Measurements from ENCODE around the gene UGT1A10. TPM values are rescaled to one million over a fixed set of nuclear protein-coding genes. Genes with fewer than 3 reads are reported as not detected.

The UGT1A10 gene
- total RNA-seq, 2 donors from 2014 or later: not detected

GRCh38 chr2:233817361-233817911 is 181.2 kb downstream of the UGT1A10 start:
- H3K4me1 Mint-ChIP-seq: peaks cover 10% of the 10 kb centered on the region
- H3K27ac Mint-ChIP-seq: no peak overlapping the region
- peaks cover 33% of the 10 kb centered on the region for H3K27me3 Mint-ChIP-seq
- no peaks in the 10 kb centered on the region for H3K36me3 Mint-ChIP-seq (ENCODE audit: low read depth)
- H3K9me3 ChIP-seq (ENCODE audit: control insufficient read depth, low read length, poor library complexity, severe bottlenecking): no peaks in the 10 kb centered on the region
- DNase-seq (no peak), ATAC-seq (no peak)
- no peak overlapping the region for H3K4me3 Mint-ChIP-seq

GRCh38 chr2:233817995-233818638 is 181.9 kb downstream of the UGT1A10 start:
- Mint-ChIP-seq H3K36me3 (ENCODE audit: low read depth) (no peaks in the 10 kb centered on the region), H3K4me3 (no peak overlapping the region), H3K27ac (no peak overlapping the region), H3K27me3 (peaks cover 38% of the 10 kb centered on the region), H3K4me1 (peaks cover 10% of the 10 kb centered on the region)
- no peaks in the 10 kb centered on the region for H3K9me3 ChIP-seq (ENCODE audit: control insufficient read depth, low read length, poor library complexity, severe bottlenecking)
- no peak for ATAC-seq
- DNase-seq: no peak

- DNase-seq (no peak), ATAC-seq (no peak)
- no peaks in the 10 kb centered on the region for H3K9me3 ChIP-seq (ENCODE audit: control insufficient read depth, low read length, poor library complexity, severe bottlenecking)
- H3K36me3 Mint-ChIP-seq (ENCODE audit: low read depth): no peaks in the 10 kb centered on the region
- peaks cover 10% of the 10 kb centered on the region for H3K4me1 Mint-ChIP-seq
- H3K27ac Mint-ChIP-seq: no peak overlapping the region
- no peak overlapping the region for H3K4me3 Mint-ChIP-seq
- peaks cover 34% of the 10 kb centered on the region for H3K27me3 Mint-ChIP-seq
Measured at GRCh38 chr2:233818639-233819621, 182.7 kb downstream of the UGT1A10 start.

- Mint-ChIP-seq H3K4me3 (no peak overlapping the region), H3K4me1 (peaks cover 10% of the 10 kb centered on the region), H3K27me3 (peaks cover 27% of the 10 kb centered on the region), H3K27ac (no peak overlapping the region), H3K36me3 (ENCODE audit: low read depth) (peaks cover 2% of the 10 kb centered on the region)
- DNase-seq (no peak), ATAC-seq (no peak)
- no peaks in the 10 kb centered on the region for H3K9me3 ChIP-seq (ENCODE audit: control insufficient read depth, low read length, poor library complexity, severe bottlenecking)
Measured at GRCh38 chr2:233819884-233820773, 183.9 kb downstream of the UGT1A10 start.

- no peaks in the 10 kb centered on the region for H3K9me3 ChIP-seq (ENCODE audit: control insufficient read depth, low read length, poor library complexity, severe bottlenecking)
- H3K36me3 Mint-ChIP-seq (ENCODE audit: low read depth): peaks cover 3% of the 10 kb centered on the region
- peaks cover 27% of the 10 kb centered on the region for H3K27me3 Mint-ChIP-seq
- H3K4me3 Mint-ChIP-seq: no peak overlapping the region
- DNase-seq (no peak), ATAC-seq (no peak)
- peaks cover 10% of the 10 kb centered on the region for H3K4me1 Mint-ChIP-seq
- H3K27ac Mint-ChIP-seq: no peak overlapping the region
Measured at GRCh38 chr2:233820774-233821105, 184.5 kb downstream of the UGT1A10 start.

GRCh38 chr2:233821196-233821595 is 184.9 kb downstream of the UGT1A10 start:
- ATAC-seq (no peak), DNase-seq (no peak)
- no peak overlapping the region for H3K27ac Mint-ChIP-seq
- no peak overlapping the region for H3K4me3 Mint-ChIP-seq
- peaks cover 27% of the 10 kb centered on the region for H3K27me3 Mint-ChIP-seq
- no peaks in the 10 kb centered on the region for H3K9me3 ChIP-seq (ENCODE audit: control insufficient read depth, low read length, poor library complexity, severe bottlenecking)
- H3K4me1 Mint-ChIP-seq: peaks cover 10% of the 10 kb centered on the region
- H3K36me3 Mint-ChIP-seq (ENCODE audit: low read depth): peaks cover 5% of the 10 kb centered on the region

GRCh38 chr2:233821709-233822100 is 185.5 kb downstream of the UGT1A10 start:
- H3K27ac Mint-ChIP-seq: no peak overlapping the region
- no peak overlapping the region for H3K4me3 Mint-ChIP-seq
- no peaks in the 10 kb centered on the region for H3K9me3 ChIP-seq (ENCODE audit: control insufficient read depth, low read length, poor library complexity, severe bottlenecking)
- no peak for ATAC-seq
- no peak for DNase-seq
- H3K27me3 Mint-ChIP-seq: peaks cover 27% of the 10 kb centered on the region
- peaks cover 10% of the 10 kb centered on the region for H3K4me1 Mint-ChIP-seq
- peaks cover 6% of the 10 kb centered on the region for H3K36me3 Mint-ChIP-seq (ENCODE audit: low read depth)

- no peak for DNase-seq
- no peak overlapping the region for H3K4me3 Mint-ChIP-seq
Measured at GRCh38 chr2:233822101-233822771, 186.0 kb downstream of the UGT1A10 start.

More at GRCh38 chr2:233822101-233822771, 186.0 kb downstream of the UGT1A10 start:
- peaks cover 23% of the 10 kb centered on the region for H3K27me3 Mint-ChIP-seq
- peaks cover 6% of the 10 kb centered on the region for H3K36me3 Mint-ChIP-seq (ENCODE audit: low read depth)
- H3K4me1 Mint-ChIP-seq: peaks cover 7% of the 10 kb centered on the region
- no peak overlapping the region for H3K27ac Mint-ChIP-seq
- H3K9me3 ChIP-seq (ENCODE audit: control insufficient read depth, low read length, poor library complexity, severe bottlenecking): no peaks in the 10 kb centered on the region
- ATAC-seq: no peak

Other genes with a start within 250 kb of the UGT1A10 start
- gene USP40, start 69.7 kb upstream of the UGT1A10 start, total RNA-seq: 10 to 100 TPM; 10.7 to 14.0 TPM
- not detected for gene UGT1A8, start 18.8 kb upstream of the UGT1A10 start, total RNA-seq
- gene UGT1A9, start 35.5 kb downstream of the UGT1A10 start, total RNA-seq: not detected
- gene UGT1A7, start 45.5 kb downstream of the UGT1A10 start, total RNA-seq: not detected
- gene UGT1A6, start 56.4 kb downstream of the UGT1A10 start, total RNA-seq: not detected
- not detected for gene UGT1A5, start 76.5 kb downstream of the UGT1A10 start, total RNA-seq
- not detected for gene UGT1A4, start 82.3 kb downstream of the UGT1A10 start, total RNA-seq
- gene UGT1A3, start 92.6 kb downstream of the UGT1A10 start, total RNA-seq: not detected
- gene UGT1A1, start 123.8 kb downstream of the UGT1A10 start, total RNA-seq: not detected
- gene MROH2A, start 141.9 kb downstream of the UGT1A10 start, total RNA-seq: not detected
- gene HJURP, start 218.1 kb downstream of the UGT1A10 start, total RNA-seq: 1 to 10 TPM in 1 of 2 donors, under 1 TPM in 1; 0.35 to 1.1 TPM

Data from T-helper 17 cell (primary cell).